Astrocyte (in vitro differentiated cells and primary cell): ENCODE measurements around the gene S100PBP.

Experiments used
- EZH2 ChIP-seq: IDR thresholded peaks from 2 replicates; pipeline ENCODE4 v1.6.1; 2012; ENCODE audit warnings: mild to moderate bottlenecking, low read length, inconsistent platforms; ENCODE audit not compliant: insufficient read depth
- TF ChIP-seq, protein P1 (sequence below): IDR thresholded peaks from 2 replicates; pipeline ENCODE4 v1.5.1; 2011; ENCODE audit warnings: low read depth, mild to moderate bottlenecking, inconsistent platforms, low read length, moderate library complexity; ENCODE audit not compliant: insufficient read depth

DNA sequence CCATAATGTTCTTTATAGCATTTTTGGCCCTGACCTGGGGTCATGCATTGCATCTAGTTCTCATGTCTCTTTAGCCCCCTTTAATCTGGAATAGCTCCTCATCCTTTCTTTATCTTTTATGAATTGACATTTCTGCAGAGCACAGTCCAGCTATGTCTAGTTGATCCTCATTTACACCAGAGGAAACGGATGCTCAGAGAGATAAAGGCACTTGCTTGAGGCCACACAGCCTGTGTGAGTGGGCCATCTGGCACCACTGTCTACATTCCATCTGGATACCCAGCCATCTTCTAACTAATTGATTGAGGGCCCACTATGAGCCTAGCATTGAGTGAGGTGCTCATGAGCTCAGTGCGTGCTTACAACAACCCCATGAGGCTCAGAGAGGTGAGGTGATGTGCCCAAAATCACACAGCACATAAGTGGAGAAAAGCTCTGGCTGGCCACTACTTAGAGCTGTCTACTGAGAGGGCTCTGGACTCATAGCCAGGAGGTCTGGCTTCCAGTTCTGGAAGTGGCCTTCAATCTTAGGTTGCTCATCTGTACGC is 72.4 kb downstream of the S100PBP start:
- TF ChIP-seq, protein P1, sequence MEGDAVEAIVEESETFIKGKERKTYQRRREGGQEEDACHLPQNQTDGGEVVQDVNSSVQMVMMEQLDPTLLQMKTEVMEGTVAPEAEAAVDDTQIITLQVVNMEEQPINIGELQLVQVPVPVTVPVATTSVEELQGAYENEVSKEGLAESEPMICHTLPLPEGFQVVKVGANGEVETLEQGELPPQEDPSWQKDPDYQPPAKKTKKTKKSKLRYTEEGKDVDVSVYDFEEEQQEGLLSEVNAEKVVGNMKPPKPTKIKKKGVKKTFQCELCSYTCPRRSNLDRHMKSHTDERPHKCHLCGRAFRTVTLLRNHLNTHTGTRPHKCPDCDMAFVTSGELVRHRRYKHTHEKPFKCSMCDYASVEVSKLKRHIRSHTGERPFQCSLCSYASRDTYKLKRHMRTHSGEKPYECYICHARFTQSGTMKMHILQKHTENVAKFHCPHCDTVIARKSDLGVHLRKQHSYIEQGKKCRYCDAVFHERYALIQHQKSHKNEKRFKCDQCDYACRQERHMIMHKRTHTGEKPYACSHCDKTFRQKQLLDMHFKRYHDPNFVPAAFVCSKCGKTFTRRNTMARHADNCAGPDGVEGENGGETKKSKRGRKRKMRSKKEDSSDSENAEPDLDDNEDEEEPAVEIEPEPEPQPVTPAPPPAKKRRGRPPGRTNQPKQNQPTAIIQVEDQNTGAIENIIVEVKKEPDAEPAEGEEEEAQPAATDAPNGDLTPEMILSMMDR = no peak
- no peak for TF ChIP-seq EZH2
